SIG-M5 treated with dmso at 0.1 percent for 504 hours (cell line): Measurements from ENCODE around the gene OPTC.
"Not testable (repeated sequence)": the region's sequence is repeated elsewhere in the genome, so short reads cannot be mapped to it uniquely, and the experiment has no call there.

Experiments used
- DNase-seq: peaks from one replicate; lab custom pipeline; 2025; ENCODE audit not compliant: unreplicated experiment; lab: John Stamatoyannopoulos, UW

Gene OPTC

GRCh38 chr1:203493901-203494300, at the start of gene OPTC:
Gene OPTC (plus strand): TSS chr1:203494153. CDS start chr1:203496006, 1,853 bp downstream.
- DNase-seq = no peak

DNA sequence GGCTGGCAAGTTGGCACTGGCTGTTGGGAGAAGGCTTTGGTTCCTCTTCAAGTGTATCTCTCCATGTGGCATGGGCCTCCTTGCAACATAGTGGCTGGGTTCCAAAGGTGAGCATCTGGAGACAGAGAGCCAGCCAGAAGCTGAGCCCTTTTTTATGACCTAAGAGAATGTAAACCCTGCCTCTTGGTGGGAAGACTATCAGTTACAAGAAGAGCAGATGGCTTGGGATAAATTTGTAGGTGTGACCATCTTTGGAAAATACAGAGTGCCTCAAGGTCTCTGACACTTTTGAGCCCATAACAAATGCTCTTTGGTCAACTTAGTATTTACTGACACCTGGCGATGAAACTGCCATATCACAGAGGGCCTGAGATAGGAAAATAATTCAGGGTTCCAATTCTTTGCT, 49.8 kb upstream of the OPTC start:
- no peak for DNase-seq

DNA sequence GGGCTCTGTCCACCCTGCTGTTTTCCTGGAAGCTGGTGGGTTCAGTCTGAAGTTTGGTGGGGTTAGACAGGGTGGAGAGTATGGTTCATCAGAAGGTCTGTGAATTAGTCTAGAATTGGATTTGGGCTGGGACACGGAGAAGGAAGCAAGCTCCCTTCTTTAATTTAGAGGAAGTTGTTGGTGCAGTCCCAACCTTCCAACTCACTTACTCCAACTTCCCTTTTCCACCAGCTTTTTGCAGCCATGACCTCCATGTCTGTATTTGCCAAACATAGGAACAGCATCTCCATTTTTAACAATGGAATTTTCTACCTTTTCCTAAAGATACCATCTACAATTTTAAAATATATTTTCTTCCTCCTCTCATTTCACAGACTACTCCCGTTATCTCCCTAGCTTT, 46.8 kb upstream of the OPTC start:
- DNase-seq = peak; percentile 51

GRCh38 chr1:203447598-203447997, 46.4 kb upstream of the OPTC start:
- DNase-seq = not testable (repeated sequence)

- no peak for DNase-seq
These were observed 45.4 kb upstream of the OPTC start for GRCh38 chr1:203448521-203449061.

DNA sequence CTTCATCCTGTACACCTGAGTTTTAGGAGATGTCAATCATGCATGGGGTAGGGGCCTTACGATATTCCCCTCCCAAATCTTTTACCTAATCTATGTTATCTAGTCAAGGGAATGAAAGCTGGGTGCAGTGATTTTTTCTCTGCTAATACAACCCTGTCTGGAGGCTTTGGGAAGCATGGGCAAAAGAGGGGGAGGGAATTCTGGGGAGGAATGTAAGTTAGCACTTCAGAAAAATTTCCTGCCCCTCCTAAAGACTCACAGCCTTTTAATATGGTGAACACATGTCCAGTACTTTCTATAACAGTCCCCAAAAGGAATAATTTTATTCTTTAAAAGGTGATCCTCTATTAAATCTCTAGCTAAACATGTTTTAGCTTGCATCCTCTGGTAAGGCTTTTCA, 44.0 kb upstream of the OPTC start:
- no peak for DNase-seq

GRCh38 chr1:203450479-203451149, 43.3 kb upstream of the OPTC start:
- DNase-seq = no peak

- DNase-seq = no peak
These were observed 41.8 kb upstream of the OPTC start for GRCh38 chr1:203451836-203452784.

DNA sequence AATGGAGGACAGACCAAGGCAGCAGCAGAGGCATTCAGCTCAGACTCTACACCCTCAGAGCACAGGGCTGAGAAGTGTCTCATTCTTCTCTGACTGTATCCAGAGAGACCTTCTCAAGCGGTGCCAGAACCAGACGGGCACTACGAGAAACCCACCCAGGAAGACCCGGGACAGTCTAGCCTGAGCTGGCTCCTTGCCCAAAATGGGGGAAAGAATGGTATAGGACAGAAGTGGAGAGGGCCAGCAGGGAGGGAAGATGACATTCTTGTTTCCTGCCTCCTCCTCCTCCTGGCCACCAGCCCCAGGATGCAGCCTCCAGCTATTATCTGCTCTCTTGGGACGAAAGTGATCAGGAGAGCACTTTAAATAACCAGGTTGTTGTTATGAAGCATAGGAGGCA, 40.9 kb upstream of the OPTC start:
- DNase-seq = no peak

- DNase-seq = no peak
These were observed 40.3 kb upstream of the OPTC start for GRCh38 chr1:203453616-203454015.

DNA sequence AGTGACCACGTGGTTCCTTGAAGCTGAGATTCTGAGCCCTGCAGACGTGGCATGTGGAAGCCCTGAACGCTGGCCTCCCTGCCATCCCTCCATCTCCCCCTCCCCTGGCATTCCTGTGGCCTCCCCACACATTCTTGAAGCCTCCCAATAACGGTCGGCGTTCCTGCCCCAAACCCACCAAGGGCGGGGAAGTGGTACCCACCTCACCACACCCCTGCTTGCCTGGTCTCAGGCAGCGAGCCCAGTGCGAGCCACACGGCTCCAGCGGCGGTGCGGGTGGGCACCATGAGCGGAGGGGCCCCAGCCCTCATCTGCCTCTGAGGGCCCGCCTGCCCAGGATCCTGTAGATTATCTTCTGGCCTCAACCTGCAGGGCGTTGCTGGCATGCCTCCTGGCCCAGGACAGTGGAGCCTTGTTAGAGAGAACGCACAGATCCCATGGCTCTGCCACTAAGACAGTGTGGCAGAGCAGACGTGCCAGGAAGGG, 38.9 kb upstream of the OPTC start:
- no peak for DNase-seq

GRCh38 chr1:203455706-203456105, 38.2 kb upstream of the OPTC start:
- no peak for DNase-seq

GRCh38 chr1:203456577-203456976, 37.4 kb upstream of the OPTC start:
- no peak for DNase-seq

DNA sequence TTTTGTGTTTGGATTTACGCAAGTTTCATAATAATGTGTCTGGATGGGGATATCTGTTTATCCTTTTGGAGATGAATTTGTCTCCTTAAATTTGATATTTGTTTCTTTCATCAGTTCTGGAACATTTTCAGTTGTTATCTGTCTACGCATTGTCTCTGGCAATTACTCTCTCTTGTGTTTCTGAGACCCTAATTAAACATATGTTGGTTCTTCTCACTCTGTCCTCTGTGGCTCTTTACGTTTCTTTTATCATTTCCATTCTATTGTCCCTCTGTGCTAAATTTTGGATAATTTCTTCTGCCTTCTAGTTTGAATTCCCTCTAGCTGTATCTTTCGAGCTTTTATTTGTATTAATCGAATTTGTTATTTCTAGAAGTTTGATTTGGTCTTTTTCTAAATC, 35.9 kb upstream of the OPTC start:
- no peak for DNase-seq

- DNase-seq = no peak
These were observed 34.2 kb upstream of the OPTC start for GRCh38 chr1:203459671-203460201.

GRCh38 chr1:203461717-203462116, 32.2 kb upstream of the OPTC start:
- DNase-seq = no peak

DNA sequence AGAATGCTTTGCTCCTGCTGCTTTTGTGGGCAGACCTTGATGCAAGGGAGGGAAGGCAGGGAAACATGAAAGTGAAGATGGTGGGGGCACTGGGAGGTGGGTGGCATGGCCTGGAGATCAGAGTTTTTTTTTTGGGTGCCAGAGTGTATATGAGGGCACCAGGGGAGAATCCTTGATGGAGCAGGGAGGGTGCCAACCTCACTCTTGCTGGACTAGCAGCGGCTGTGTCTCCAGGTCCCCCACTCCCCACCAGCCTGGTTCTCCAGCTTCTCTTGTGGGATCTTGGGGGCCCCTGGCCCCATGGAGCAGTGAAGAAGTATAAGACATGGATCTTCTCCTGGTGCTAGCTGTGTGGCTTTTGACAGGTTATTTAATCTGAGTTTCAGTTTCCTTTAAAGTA, 31.8 kb upstream of the OPTC start:
- no peak for DNase-seq

- DNase-seq = no peak
These were observed 31.1 kb upstream of the OPTC start for GRCh38 chr1:203462878-203463277.

DNA sequence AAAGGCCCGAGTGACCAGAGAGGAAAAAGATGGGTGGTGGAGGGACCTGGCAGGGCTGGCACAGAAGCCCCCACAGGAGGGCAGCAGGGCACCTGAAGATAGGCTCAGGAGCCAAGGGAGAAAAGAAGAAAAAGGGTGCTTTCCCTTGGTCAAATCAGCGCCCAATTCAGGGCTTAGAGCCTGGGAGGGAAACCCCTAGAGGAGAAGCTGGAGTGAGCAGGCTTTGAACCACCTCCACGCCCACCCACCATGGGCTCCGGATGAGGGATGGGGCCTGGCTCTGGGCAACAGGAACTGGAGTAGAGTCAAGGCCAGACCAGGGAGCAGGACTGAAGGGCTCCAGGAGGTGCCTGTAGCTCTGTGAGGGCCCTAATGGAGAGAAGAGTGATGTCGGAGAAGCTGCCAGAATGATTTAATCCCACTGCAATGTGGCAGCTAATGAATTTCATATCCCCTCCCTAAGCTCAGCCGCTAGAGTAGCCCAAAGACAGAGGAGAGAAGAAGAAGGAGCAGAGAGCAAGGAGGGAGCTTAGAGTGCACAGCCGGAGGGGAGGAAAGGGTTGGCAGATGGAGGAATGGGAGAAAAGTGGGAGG, 30.4 kb upstream of the OPTC start:
- DNase-seq = no peak

GRCh38 chr1:203464226-203464625, 29.7 kb upstream of the OPTC start:
- no peak for DNase-seq

DNA sequence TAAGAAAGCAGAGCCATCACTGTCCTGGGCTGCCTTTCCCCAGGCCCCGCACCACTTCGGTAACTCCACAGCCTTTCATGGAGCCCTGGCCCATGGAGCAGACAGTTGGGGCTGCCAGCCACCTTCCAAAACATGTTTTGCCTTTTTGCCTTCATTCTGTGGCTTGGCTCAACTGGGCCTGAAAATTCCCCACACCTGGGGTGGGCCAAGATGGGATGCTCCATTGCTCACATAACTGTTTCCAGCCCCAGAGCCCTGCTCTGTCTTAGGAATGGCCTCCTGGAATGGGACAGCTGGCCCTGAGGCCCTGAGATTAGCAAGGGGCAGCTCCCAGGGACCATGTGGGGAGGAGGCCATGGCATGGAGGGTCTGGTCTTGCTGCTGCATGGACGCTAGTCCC, 29.2 kb upstream of the OPTC start:
- no peak for DNase-seq
